ENCODE results near the gene PLA2G3. TPM values are rescaled to one million over a fixed set of nuclear protein-coding genes. Genes with fewer than 3 reads are reported as not detected.

PLA2G3 gene
- total RNA-seq, 1 experiment from 2014 or later: not detected

DNA sequence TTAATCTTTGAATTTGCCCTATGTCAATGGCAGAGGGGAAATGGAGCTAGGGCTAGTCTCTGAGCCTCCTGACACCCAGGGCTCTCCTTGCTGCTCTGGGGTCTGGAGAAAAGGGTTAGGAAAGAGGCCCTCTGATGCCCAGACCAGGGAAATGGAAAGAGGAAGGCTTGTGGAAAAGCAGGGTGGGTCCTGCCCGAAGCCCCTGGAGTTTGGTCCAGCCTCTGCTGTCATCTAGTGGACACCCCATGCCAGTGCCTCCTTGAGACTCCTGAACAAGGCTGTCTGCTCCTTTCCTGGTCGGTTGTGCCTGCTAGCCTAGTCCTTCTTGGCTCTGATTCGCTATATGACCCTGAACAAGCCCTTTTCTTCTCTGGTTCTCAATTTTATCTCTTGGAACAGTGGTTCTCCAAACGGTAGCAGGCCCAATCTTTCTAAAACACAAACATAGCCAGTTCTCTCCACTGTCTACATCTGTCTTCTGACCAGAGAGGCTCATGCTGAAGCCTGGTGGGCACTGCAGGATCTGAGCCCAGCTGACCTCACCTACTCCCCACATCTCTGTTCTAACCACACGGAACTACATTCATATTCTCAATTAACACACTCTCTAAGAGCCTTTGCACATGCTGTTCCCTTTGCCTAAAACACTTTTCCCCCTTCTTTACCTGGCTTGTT is 8.8 kb upstream of the PLA2G3 start:
- intact Hi-C loops (cut with micrococcal nuclease; ENCODE audit: unreplicated experiment): loop anchor here (1.0 to 10.0 kb wide), 6 partner anchors 42 to 384 kb away; partner anchors contain the start of gene SELENOM
- TF ChIP-seq, protein P1, sequence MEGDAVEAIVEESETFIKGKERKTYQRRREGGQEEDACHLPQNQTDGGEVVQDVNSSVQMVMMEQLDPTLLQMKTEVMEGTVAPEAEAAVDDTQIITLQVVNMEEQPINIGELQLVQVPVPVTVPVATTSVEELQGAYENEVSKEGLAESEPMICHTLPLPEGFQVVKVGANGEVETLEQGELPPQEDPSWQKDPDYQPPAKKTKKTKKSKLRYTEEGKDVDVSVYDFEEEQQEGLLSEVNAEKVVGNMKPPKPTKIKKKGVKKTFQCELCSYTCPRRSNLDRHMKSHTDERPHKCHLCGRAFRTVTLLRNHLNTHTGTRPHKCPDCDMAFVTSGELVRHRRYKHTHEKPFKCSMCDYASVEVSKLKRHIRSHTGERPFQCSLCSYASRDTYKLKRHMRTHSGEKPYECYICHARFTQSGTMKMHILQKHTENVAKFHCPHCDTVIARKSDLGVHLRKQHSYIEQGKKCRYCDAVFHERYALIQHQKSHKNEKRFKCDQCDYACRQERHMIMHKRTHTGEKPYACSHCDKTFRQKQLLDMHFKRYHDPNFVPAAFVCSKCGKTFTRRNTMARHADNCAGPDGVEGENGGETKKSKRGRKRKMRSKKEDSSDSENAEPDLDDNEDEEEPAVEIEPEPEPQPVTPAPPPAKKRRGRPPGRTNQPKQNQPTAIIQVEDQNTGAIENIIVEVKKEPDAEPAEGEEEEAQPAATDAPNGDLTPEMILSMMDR (IDR thresholded peaks at IDR 0.05; ENCODE audit: insufficient read depth in 1 of 2, low read depth in 1 of 2, low read length in 1 of 2, severe bottlenecking in 1 of 2, unreplicated experiment in 1 of 2): peak; percentile 93 to 97
- no peaks in the 10 kb centered on the region for H3K4me1 Mint-ChIP-seq (ENCODE audit: low read depth, unreplicated experiment)
- Histone ChIP-seq H3K4me3 (ENCODE audit: low read depth, low read length) (no peak overlapping the region), H3K9me3 (no peaks in the 10 kb centered on the region), H3K27me3 (replicated peaks; ENCODE audit: control insufficient read depth, insufficient read depth, low read length) (no peaks in the 10 kb centered on the region), H3K4me1 (no peaks in the 10 kb centered on the region), H3K36me3 (ENCODE audit: control insufficient read depth, insufficient read depth, low read length) (no peaks in the 10 kb centered on the region)
- H3K4me3 Mint-ChIP-seq (ENCODE audit: unreplicated experiment): no peak overlapping the region
- BruUV-seq (replicated peaks): no TSS peak
- ChIA-PET POLR2A (no interaction called here), CTCF (interaction anchor here (0.7 to 2.4 kb wide), 5 partner anchors 42 to 202 kb away, joined by 3 to 10 read pairs (median 3); partner anchors contain the start of gene SELENOM)
- H3K9me3 Mint-ChIP-seq (ENCODE audit: unreplicated experiment): no peaks in the 10 kb centered on the region
- peak; percentile 81 to 82 for DNase-seq
- no peaks in the 10 kb centered on the region for H3K36me3 Mint-ChIP-seq (ENCODE audit: insufficient read depth, unreplicated experiment)
- no peak overlapping the region for H3K27ac Mint-ChIP-seq (ENCODE audit: unreplicated experiment)
- no peaks in the 10 kb centered on the region for H3K27me3 Mint-ChIP-seq (ENCODE audit: insufficient read depth, unreplicated experiment)

DNA sequence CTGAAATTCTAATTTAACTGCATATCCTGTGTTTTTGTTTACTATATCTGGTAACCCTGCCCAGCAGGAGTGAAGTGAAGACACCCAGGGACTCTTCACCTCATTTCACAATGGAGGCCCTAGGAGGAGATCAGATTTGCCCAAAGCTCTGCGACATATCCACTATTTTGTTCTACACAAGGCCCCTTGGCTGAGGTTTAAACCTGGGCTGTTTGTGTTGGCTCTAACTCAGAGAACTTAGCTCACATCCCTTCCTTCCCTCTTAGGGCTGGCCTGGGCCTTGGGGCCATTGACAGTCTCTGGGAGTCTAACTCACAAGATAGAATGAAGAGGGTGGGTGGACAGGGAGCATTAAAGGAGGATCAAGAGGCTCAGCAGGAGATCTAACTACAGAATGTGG is 8.2 kb upstream of the PLA2G3 start:
- no peak for DNase-seq
- Mint-ChIP-seq H3K36me3 (ENCODE audit: insufficient read depth, unreplicated experiment) (no peaks in the 10 kb centered on the region), H3K4me1 (ENCODE audit: low read depth, unreplicated experiment) (no peaks in the 10 kb centered on the region), H3K27ac (ENCODE audit: unreplicated experiment) (no peak overlapping the region), H3K9me3 (ENCODE audit: unreplicated experiment) (no peaks in the 10 kb centered on the region), H3K27me3 (ENCODE audit: insufficient read depth, unreplicated experiment) (no peaks in the 10 kb centered on the region), H3K4me3 (ENCODE audit: unreplicated experiment) (no peak overlapping the region)
- H3K36me3 ChIP-seq (ENCODE audit: control insufficient read depth, insufficient read depth, low read length): no peaks in the 10 kb centered on the region
- no peak overlapping the region for H3K4me3 ChIP-seq (ENCODE audit: low read depth, low read length)
- H3K27me3 ChIP-seq (replicated peaks; ENCODE audit: control insufficient read depth, insufficient read depth, low read length): no peaks in the 10 kb centered on the region
- H3K9me3 ChIP-seq: no peaks in the 10 kb centered on the region
- H3K4me1 ChIP-seq: no peaks in the 10 kb centered on the region
- intact Hi-C loops (cut with micrococcal nuclease; ENCODE audit: unreplicated experiment): loop anchor here (5.0 to 10.0 kb wide), 2 partner anchors 226 to 384 kb away; no protein-coding TSS in a partner anchor
- CTCF ChIA-PET: interaction anchor here (0.7 to 2.4 kb wide), 3 partner anchors 41 to 202 kb away, joined by 3 to 10 read pairs (median 3); partner anchors contain the start of gene SELENOM
- POLR2A ChIA-PET: no interaction called here
- TF ChIP-seq, protein P1 (IDR thresholded peaks at IDR 0.05; ENCODE audit: insufficient read depth in 1 of 2, low read depth in 1 of 2, low read length in 1 of 2, severe bottlenecking in 1 of 2, unreplicated experiment in 1 of 2): no peak
- no TSS peak for BruUV-seq (replicated peaks)

DNA sequence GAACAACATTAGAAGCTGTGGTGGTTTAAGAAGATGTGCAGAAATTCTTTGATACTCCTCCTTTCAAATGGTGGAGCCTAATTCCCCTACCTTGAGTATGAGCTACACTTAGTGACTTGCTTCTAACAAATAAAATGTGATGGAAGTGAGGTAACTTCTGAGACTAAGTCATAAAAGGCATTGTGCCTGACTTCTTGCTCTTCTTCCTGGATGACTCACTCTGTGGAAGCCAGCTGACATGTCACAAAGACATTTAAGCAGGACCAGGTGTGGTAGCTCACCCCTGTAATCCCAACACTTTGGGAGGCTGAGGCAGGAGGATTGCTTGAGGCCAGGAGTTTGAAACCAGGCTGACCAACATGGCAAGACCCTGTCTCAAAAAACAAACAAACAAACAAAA is 3.9 kb upstream of the PLA2G3 start:
- Histone ChIP-seq H3K9me3 (no peaks in the 10 kb centered on the region), H3K4me3 (ENCODE audit: low read depth, low read length) (no peak overlapping the region), H3K27me3 (replicated peaks; ENCODE audit: control insufficient read depth, insufficient read depth, low read length) (no peaks in the 10 kb centered on the region), H3K4me1 (no peaks in the 10 kb centered on the region), H3K36me3 (ENCODE audit: control insufficient read depth, insufficient read depth, low read length) (no peaks in the 10 kb centered on the region)
- Mint-ChIP-seq H3K27me3 (ENCODE audit: insufficient read depth, unreplicated experiment) (peaks cover 3% of the 10 kb centered on the region), H3K4me3 (ENCODE audit: unreplicated experiment) (no peak overlapping the region), H3K36me3 (ENCODE audit: insufficient read depth, unreplicated experiment) (no peaks in the 10 kb centered on the region), H3K4me1 (ENCODE audit: low read depth, unreplicated experiment) (no peaks in the 10 kb centered on the region), H3K27ac (ENCODE audit: unreplicated experiment) (no peak overlapping the region), H3K9me3 (ENCODE audit: unreplicated experiment) (no peaks in the 10 kb centered on the region)
- DNase-seq: no peak
- TF ChIP-seq, protein P1 (IDR thresholded peaks at IDR 0.05; ENCODE audit: insufficient read depth in 1 of 2, low read depth in 1 of 2, low read length in 1 of 2, severe bottlenecking in 1 of 2, unreplicated experiment in 1 of 2): no peak
- BruUV-seq (replicated peaks): no TSS peak
- intact Hi-C loops (cut with micrococcal nuclease; ENCODE audit: unreplicated experiment): loop anchor here (10.0 kb wide), 1 partner anchor 379 kb away; no protein-coding TSS in a partner anchor
- ChIA-PET CTCF (no interaction called here), POLR2A (no interaction called here)

Measured in Caco-2 (cell line).